Neural crest cell (in vitro differentiated cells): ENCODE data around the gene FNDC3B. TPM values are rescaled to one million over a fixed set of nuclear protein-coding genes. Genes with fewer than 3 reads are reported as not detected.

Source experiments
- DNase-seq: peaks from one replicate; pipeline ENCODE4 v3.0.0; 2021; ENCODE audit warnings: low read depth, mixed read lengths, low spot score
- H3K27ac Mint-ChIP-seq: one replicate; pipeline ENCODE4 v1.8.0; 2021; ENCODE audit warnings: mild to moderate bottlenecking, mixed read lengths; ENCODE audit not compliant: unreplicated experiment
- H3K27me3 Mint-ChIP-seq: 2 replicates; pipeline ENCODE4 v1.8.0; 2021; ENCODE audit warnings: low read depth, mild to moderate bottlenecking, mixed read lengths
- H3K36me3 Mint-ChIP-seq: 2 replicates; pipeline ENCODE4 v1.8.0; 2021; ENCODE audit warnings: low read depth, mild to moderate bottlenecking, mixed read lengths
- H3K4me1 Mint-ChIP-seq: 2 replicates; pipeline ENCODE4 v1.8.0; 2021; ENCODE audit warnings: mixed read lengths
- H3K4me3 Mint-ChIP-seq: one replicate; pipeline ENCODE4 v1.8.0; 2021; ENCODE audit warnings: mild to moderate bottlenecking, mixed read lengths
- H3K9me3 Mint-ChIP-seq: 2 replicates; pipeline ENCODE4 v1.8.0; 2021; ENCODE audit warnings: mixed read lengths
- total RNA-seq: library from RNA; stranded (reverse); gene quantifications from 2 replicates; pipeline ENCODE4 v1.2.1, GENCODE V29; 2021
- TF ChIP-seq, protein P1 (sequence below): fragments of 200-600 bp; sonication (generic); conservative IDR thresholded peaks from 2 replicates; pipeline ENCODE4 v1.5.0; 2021; ENCODE audit warnings: antibody characterized with exemption, mild to moderate bottlenecking

Gene FNDC3B
- total RNA-seq, 1 donor from 2014 or later, result 41.5 TPM

DNA sequence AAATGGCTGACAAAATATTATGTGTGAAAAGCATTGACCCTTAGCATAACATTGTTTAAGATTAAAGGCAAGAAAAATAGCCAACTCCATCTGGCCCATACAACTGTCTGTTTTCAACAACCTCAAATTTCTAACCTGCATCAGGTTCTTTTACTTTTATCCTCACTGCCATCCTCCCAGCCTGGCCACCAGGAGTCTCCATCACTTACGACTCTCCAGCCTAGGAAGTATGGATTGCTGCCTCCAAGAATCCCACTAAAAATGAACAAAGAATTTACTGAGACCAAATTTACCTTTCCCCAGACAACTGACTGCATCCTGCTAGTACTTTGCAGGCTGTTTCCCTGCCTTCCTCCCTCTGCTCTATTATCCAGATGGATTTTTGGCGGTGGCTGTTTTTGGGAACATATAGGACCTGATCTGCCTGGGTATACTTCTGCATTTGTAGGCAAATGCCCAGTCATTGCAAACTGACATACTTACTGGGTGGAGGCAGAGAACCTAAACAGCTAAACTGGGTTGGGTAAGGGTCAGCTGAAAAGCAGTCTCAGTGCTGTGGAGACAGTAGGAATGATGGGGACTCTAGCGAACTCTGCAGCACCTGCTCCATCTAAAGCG is 264.7 kb downstream of the FNDC3B start:
- H3K4me1 Mint-ChIP-seq, result no peaks in the 10 kb centered on the region
- H3K9me3 Mint-ChIP-seq, result no peaks in the 10 kb centered on the region
- H3K27ac Mint-ChIP-seq, result no peak overlapping the region

GRCh38 chr3:172305552-172305951 is 266.2 kb downstream of the FNDC3B start:
- H3K36me3 Mint-ChIP-seq, result peaks cover 2% of the 10 kb centered on the region
- DNase-seq, result no peak
- H3K27me3 Mint-ChIP-seq, result no peaks in the 10 kb centered on the region
- TF ChIP-seq, protein P1, sequence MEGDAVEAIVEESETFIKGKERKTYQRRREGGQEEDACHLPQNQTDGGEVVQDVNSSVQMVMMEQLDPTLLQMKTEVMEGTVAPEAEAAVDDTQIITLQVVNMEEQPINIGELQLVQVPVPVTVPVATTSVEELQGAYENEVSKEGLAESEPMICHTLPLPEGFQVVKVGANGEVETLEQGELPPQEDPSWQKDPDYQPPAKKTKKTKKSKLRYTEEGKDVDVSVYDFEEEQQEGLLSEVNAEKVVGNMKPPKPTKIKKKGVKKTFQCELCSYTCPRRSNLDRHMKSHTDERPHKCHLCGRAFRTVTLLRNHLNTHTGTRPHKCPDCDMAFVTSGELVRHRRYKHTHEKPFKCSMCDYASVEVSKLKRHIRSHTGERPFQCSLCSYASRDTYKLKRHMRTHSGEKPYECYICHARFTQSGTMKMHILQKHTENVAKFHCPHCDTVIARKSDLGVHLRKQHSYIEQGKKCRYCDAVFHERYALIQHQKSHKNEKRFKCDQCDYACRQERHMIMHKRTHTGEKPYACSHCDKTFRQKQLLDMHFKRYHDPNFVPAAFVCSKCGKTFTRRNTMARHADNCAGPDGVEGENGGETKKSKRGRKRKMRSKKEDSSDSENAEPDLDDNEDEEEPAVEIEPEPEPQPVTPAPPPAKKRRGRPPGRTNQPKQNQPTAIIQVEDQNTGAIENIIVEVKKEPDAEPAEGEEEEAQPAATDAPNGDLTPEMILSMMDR, result no peak
- no peak overlapping the region for H3K4me3 Mint-ChIP-seq
- H3K9me3 Mint-ChIP-seq, result no peaks in the 10 kb centered on the region
- no peak overlapping the region for H3K27ac Mint-ChIP-seq
- H3K4me1 Mint-ChIP-seq, result no peaks in the 10 kb centered on the region

More for the DNA sequence above, 264.7 kb downstream of the FNDC3B start:
- Mint-ChIP-seq H3K36me3 (peaks cover 1% of the 10 kb centered on the region), H3K27me3 (no peaks in the 10 kb centered on the region), H3K4me3 (no peak overlapping the region)
- no peak for DNase-seq
- TF ChIP-seq, protein P1, result no peak

GRCh38 chr3:172305974-172306373 is 266.6 kb downstream of the FNDC3B start:
- H3K27ac Mint-ChIP-seq, result no peak overlapping the region
- H3K4me1 Mint-ChIP-seq, result no peaks in the 10 kb centered on the region
- H3K36me3 Mint-ChIP-seq, result peaks cover 2% of the 10 kb centered on the region

GRCh38 chr3:172307141-172307560 is 267.8 kb downstream of the FNDC3B start:
- H3K4me1 Mint-ChIP-seq, result no peaks in the 10 kb centered on the region
- peaks cover 5% of the 10 kb centered on the region for H3K36me3 Mint-ChIP-seq
- H3K27me3 Mint-ChIP-seq, result no peaks in the 10 kb centered on the region
- H3K27ac Mint-ChIP-seq, result peak overlapping the region; percentile 68
- H3K9me3 Mint-ChIP-seq, result no peaks in the 10 kb centered on the region
- H3K4me3 Mint-ChIP-seq, result no peak overlapping the region
- DNase-seq, result no peak
- TF ChIP-seq, protein P1, result no peak

More at GRCh38 chr3:172305974-172306373, 266.6 kb downstream of the FNDC3B start:
- Mint-ChIP-seq H3K4me3 (no peak overlapping the region), H3K27me3 (no peaks in the 10 kb centered on the region), H3K9me3 (no peaks in the 10 kb centered on the region)
- TF ChIP-seq, protein P1, result no peak
- no peak for DNase-seq

- no peaks in the 10 kb centered on the region for H3K27me3 Mint-ChIP-seq
- H3K36me3 Mint-ChIP-seq, result peaks cover 8% of the 10 kb centered on the region
- TF ChIP-seq, protein P1, result no peak
- no peaks in the 10 kb centered on the region for H3K9me3 Mint-ChIP-seq
- H3K4me1 Mint-ChIP-seq, result no peaks in the 10 kb centered on the region
- no peak overlapping the region for H3K4me3 Mint-ChIP-seq
- DNase-seq, result no peak
- H3K27ac Mint-ChIP-seq, result no peak overlapping the region
These were observed 269.7 kb downstream of the FNDC3B start for GRCh38 chr3:172309059-172309458.
